H9 (cell line): ENCODE measurements around the gene POC5. TPM values are rescaled to one million over a fixed set of nuclear protein-coding genes. Genes with fewer than 3 reads are reported as not detected.

ENCODE experiments used
- DNase-seq: peaks from one replicate; pipeline ENCODE4 v3.0.0-alpha.2; 2017
- H2AFZ ChIP-seq: one replicate; pipeline ENCODE4 v1.6.1; 2013; ENCODE audit warnings: mild to moderate bottlenecking, low read length, control low read depth, moderate library complexity
- H2AK5ac ChIP-seq: 2 replicates; pipeline ENCODE4 v1.6.1; 2013; ENCODE audit warnings: low read length, control low read depth, mixed read lengths; ENCODE audit not compliant: insufficient read length
- H2BK120ac ChIP-seq: one replicate; pipeline ENCODE4 v1.6.1; 2013; ENCODE audit warnings: low read depth, mild to moderate bottlenecking, low read length, control low read depth, inconsistent platforms; ENCODE audit not compliant: poor library complexity, severe bottlenecking
- H2BK12ac ChIP-seq: 2 replicates; pipeline ENCODE4 v1.6.1; 2013; ENCODE audit warnings: low read length, control low read depth, mixed read lengths, low read depth; ENCODE audit not compliant: insufficient read length
- H2BK15ac ChIP-seq: 2 replicates; pipeline ENCODE4 v1.6.1; 2013; ENCODE audit warnings: low read depth, low read length, control low read depth
- H2BK20ac ChIP-seq: one replicate; pipeline ENCODE4 v1.6.1; 2013; ENCODE audit warnings: low read depth, mild to moderate bottlenecking, low read length, control low read depth, inconsistent platforms; ENCODE audit not compliant: poor library complexity, severe bottlenecking
- H2BK5ac ChIP-seq: 2 replicates; pipeline ENCODE4 v1.6.1; 2013; ENCODE audit warnings: low read length, control low read depth, mixed read lengths; ENCODE audit not compliant: insufficient read length
- H3K14ac ChIP-seq: 2 replicates; pipeline ENCODE4 v1.6.1; 2013; ENCODE audit warnings: low read length, control low read depth; ENCODE audit not compliant: insufficient read depth
- H3K18ac ChIP-seq: 2 replicates; pipeline ENCODE4 v1.6.1; 2013; ENCODE audit warnings: low read depth, mild to moderate bottlenecking, mixed read lengths, low read length, control low read depth; ENCODE audit not compliant: insufficient read length
- H3K23ac ChIP-seq: 2 replicates; pipeline ENCODE4 v1.6.1; 2013; ENCODE audit warnings: low read length, control low read depth, mixed read lengths, low read depth; ENCODE audit not compliant: insufficient read length
- H3K23me2 ChIP-seq: 2 replicates; pipeline ENCODE4 v1.6.1; 2013; ENCODE audit warnings: low read depth, mild to moderate bottlenecking, mixed read lengths, low read length, control low read depth; ENCODE audit not compliant: insufficient read length, poor library complexity, severe bottlenecking
- H3K27ac ChIP-seq: 2 replicates; pipeline ENCODE4 v1.5.1; 2013; ENCODE audit warnings: low read length, control low read depth, mixed read lengths, low read depth; ENCODE audit not compliant: insufficient read length
- H3K27me3 ChIP-seq: 2 replicates; pipeline ENCODE4 v1.6.1; 2013; ENCODE audit warnings: low read length, control low read depth, inconsistent platforms; ENCODE audit not compliant: insufficient read depth
- H3K4ac ChIP-seq: 2 replicates; pipeline ENCODE4 v1.6.1; 2013; ENCODE audit warnings: low read depth, mild to moderate bottlenecking, control low read depth, inconsistent platforms, low read length, moderate library complexity
- H3K4me1 ChIP-seq: 2 replicates; pipeline ENCODE4 v1.6.1; 2013; ENCODE audit warnings: low read length, control low read depth, inconsistent platforms; ENCODE audit not compliant: insufficient read depth
- H3K4me2 ChIP-seq: 2 replicates; pipeline ENCODE4 v1.6.1; 2013; ENCODE audit warnings: low read length, control low read depth, mixed read lengths; ENCODE audit not compliant: insufficient read length, insufficient read depth
- H3K56ac ChIP-seq: 2 replicates; pipeline ENCODE4 v1.6.1; 2013; ENCODE audit warnings: low read depth, mild to moderate bottlenecking, mixed read lengths, low read length, control low read depth; ENCODE audit not compliant: insufficient read length
- H3K79me1 ChIP-seq: 2 replicates; pipeline ENCODE4 v1.6.1; 2013; ENCODE audit warnings: low read depth, mild to moderate bottlenecking, moderate library complexity, low read length, control low read depth, inconsistent platforms; ENCODE audit not compliant: insufficient read depth, poor library complexity, severe bottlenecking
- H3K79me2 ChIP-seq: 2 replicates; pipeline ENCODE4 v1.6.1; 2013; ENCODE audit warnings: low read length, control low read depth, inconsistent platforms; ENCODE audit not compliant: insufficient read depth
- H3K9ac ChIP-seq: 2 replicates; pipeline ENCODE4 v1.6.1; 2013; ENCODE audit warnings: low read length, control low read depth, mixed read lengths; ENCODE audit not compliant: insufficient read length; ENCODE audit errors: extremely low read depth
- H3K9me3 ChIP-seq: one replicate; pipeline ENCODE4 v1.6.1; 2013; ENCODE audit warnings: low read depth, low read length, inconsistent platforms; ENCODE audit not compliant: control insufficient read depth
- H3T11ph ChIP-seq: one replicate; pipeline ENCODE4 v1.6.1; 2013; ENCODE audit warnings: mild to moderate bottlenecking, low read length, control low read depth, inconsistent platforms
- H4K20me1 ChIP-seq: one replicate; pipeline ENCODE4 v1.6.1; 2013; ENCODE audit not compliant: control insufficient read depth, insufficient read length, insufficient read depth
- H4K5ac ChIP-seq: 2 replicates; pipeline ENCODE4 v1.6.1; 2013; ENCODE audit warnings: low read depth, mild to moderate bottlenecking, mixed read lengths, low read length, control low read depth; ENCODE audit not compliant: insufficient read length
- H4K8ac ChIP-seq: replicated peaks from 2 replicates; pipeline ENCODE4 v1.6.1; 2013; ENCODE audit warnings: low read length, control low read depth, mixed read lengths, low read depth; ENCODE audit not compliant: insufficient read length
- H4K91ac ChIP-seq: 2 replicates; pipeline ENCODE4 v1.6.1; 2013; ENCODE audit warnings: low read depth, mild to moderate bottlenecking, moderate library complexity, mixed read lengths, low read length, control low read depth; ENCODE audit not compliant: insufficient read length
- H3K27ac Mint-ChIP-seq, 3 experiments: 2 replicates in 2 of 3; 3 replicates in 1 of 3; pipeline ENCODE4 v1.8.0; 2020 to 2021; ENCODE audit warnings: mixed read lengths in 3 of 3, mild to moderate bottlenecking in 1 of 3, moderate library complexity in 1 of 3
- H3K27me3 Mint-ChIP-seq: 2 replicates; pipeline ENCODE4 v1.8.0; 2021; ENCODE audit warnings: low read depth, mild to moderate bottlenecking, moderate library complexity, mixed read lengths
- H3K36me3 Mint-ChIP-seq, 3 experiments: 2 replicates in 2 of 3; 3 replicates in 1 of 3; pipeline ENCODE4 v1.8.0; 2020 to 2021; ENCODE audit warnings: low read depth in 3 of 3, mixed read lengths in 3 of 3; ENCODE audit not compliant: insufficient read depth in 1 of 3
- H3K4me1 Mint-ChIP-seq, 2 experiments: 2 replicates each; pipeline ENCODE4 v1.8.0; 2020; ENCODE audit warnings: mixed read lengths in 2 of 2
- H3K4me3 Mint-ChIP-seq, 2 experiments: 2 replicates in 1 of 2; 3 replicates in 1 of 2; pipeline ENCODE4 v1.8.0; 2020 to 2021; ENCODE audit warnings: mild to moderate bottlenecking in 2 of 2, mixed read lengths in 2 of 2, moderate library complexity in 1 of 2
- H3K9me3 Mint-ChIP-seq, 2 experiments: 2 replicates in 1 of 2; 3 replicates in 1 of 2; pipeline ENCODE4 v1.8.0; 2020; ENCODE audit warnings: mild to moderate bottlenecking in 2 of 2, mixed read lengths in 2 of 2, moderate library complexity in 1 of 2
- WGBS: extraction: QIAGEN DNeasy Blood & Tissue Kit; methylation state at CpG from one replicate; pipeline ENCODE4 v1.1.7; 2013; ENCODE audit warnings: missing lambda C conversion rate, low lambda C conversion rate, mixed read lengths; ENCODE audit not compliant: insufficient read length; ENCODE audit errors: extremely low coverage; 5-methylcytosine and 5-hydroxymethylcytosine counted together
- total RNA-seq: library from RNA; stranded (reverse); gene quantifications from 2 replicates; pipeline ENCODE4 v1.2.1, GENCODE V29; 2021
- TF ChIP-seq, protein P1 (sequence below): fragments of 200-600 bp; sonication (generic); conservative IDR thresholded peaks from 3 replicates; pipeline ENCODE4 v1.8.0; 2021; ENCODE audit warnings: antibody characterized with exemption, mild to moderate bottlenecking

POC5 gene
- total RNA-seq, 1 experiment from 2014 or later, result 12.2 TPM

DNA sequence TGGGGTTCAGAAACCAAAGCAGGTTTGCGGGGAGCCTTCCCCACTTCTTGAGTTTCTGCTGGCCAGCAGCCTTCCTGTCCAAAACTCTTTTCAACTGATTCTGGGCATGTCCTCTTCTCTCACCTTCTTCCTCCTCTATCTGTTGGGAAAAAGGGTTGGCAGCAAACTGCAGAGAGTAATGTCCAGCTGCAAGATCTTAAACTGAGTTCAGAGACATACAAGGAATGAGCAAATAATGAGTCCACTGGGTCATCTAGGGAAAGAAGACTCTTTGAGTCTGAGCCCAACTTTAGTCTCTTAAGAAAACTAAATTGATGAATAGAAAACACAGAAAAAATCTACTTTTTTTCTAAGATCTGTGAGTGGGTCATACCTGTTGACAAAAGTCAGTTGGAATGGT, 89.4 kb downstream of the POC5 start:
- H2BK120ac ChIP-seq, result no peak overlapping the region
- H3K4me1 Mint-ChIP-seq, result no peaks in the 10 kb centered on the region
- no peaks in the 10 kb centered on the region for H3K27me3 Mint-ChIP-seq
- no peak for DNase-seq
- no peak overlapping the region for H3K56ac ChIP-seq
- H3K4me1 ChIP-seq, result no peaks in the 10 kb centered on the region
- WGBS, result no CpG with 5 or more reads among the region's 1 CpG
- TF ChIP-seq, protein P1, sequence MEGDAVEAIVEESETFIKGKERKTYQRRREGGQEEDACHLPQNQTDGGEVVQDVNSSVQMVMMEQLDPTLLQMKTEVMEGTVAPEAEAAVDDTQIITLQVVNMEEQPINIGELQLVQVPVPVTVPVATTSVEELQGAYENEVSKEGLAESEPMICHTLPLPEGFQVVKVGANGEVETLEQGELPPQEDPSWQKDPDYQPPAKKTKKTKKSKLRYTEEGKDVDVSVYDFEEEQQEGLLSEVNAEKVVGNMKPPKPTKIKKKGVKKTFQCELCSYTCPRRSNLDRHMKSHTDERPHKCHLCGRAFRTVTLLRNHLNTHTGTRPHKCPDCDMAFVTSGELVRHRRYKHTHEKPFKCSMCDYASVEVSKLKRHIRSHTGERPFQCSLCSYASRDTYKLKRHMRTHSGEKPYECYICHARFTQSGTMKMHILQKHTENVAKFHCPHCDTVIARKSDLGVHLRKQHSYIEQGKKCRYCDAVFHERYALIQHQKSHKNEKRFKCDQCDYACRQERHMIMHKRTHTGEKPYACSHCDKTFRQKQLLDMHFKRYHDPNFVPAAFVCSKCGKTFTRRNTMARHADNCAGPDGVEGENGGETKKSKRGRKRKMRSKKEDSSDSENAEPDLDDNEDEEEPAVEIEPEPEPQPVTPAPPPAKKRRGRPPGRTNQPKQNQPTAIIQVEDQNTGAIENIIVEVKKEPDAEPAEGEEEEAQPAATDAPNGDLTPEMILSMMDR, result no peak
- no peaks in the 10 kb centered on the region; a peak in 1 of 7 replicates for H3K36me3 Mint-ChIP-seq
- H2BK15ac ChIP-seq, result no peak overlapping the region
- no peak overlapping the region for H3K23ac ChIP-seq
- no peaks in the 10 kb centered on the region for H4K20me1 ChIP-seq
- H3K4me2 ChIP-seq, result no peak overlapping the region
- no peak overlapping the region for H2BK5ac ChIP-seq
- H3K27me3 ChIP-seq, result no peaks in the 10 kb centered on the region
- H3K79me2 ChIP-seq, result no peaks in the 10 kb centered on the region
- H4K91ac ChIP-seq, result no peak overlapping the region
- H3K79me1 ChIP-seq, result no peaks in the 10 kb centered on the region
- H3K27ac ChIP-seq, result no peak overlapping the region
- no peak overlapping the region for H3T11ph ChIP-seq
- H2BK20ac ChIP-seq, result no peak overlapping the region
- H3K4ac ChIP-seq, result no peak overlapping the region
- H3K9ac ChIP-seq, result no peak overlapping the region
- no peak overlapping the region for H3K18ac ChIP-seq
- no peak overlapping the region for H4K5ac ChIP-seq
- H3K9me3 ChIP-seq, result no peaks in the 10 kb centered on the region
- no peak overlapping the region for H3K27ac Mint-ChIP-seq
- H2AK5ac ChIP-seq, result no peak overlapping the region
- H3K4me3 Mint-ChIP-seq, result no peak overlapping the region
- H3K9me3 Mint-ChIP-seq, result no peaks in the 10 kb centered on the region
- no peak overlapping the region for H2AFZ ChIP-seq
- no peak overlapping the region for H4K8ac ChIP-seq
- H3K23me2 ChIP-seq, result no peaks in the 10 kb centered on the region
- no peak overlapping the region for H3K14ac ChIP-seq
- no peak overlapping the region for H2BK12ac ChIP-seq
